GM19023 (cell line): ENCODE measurements around the gene ANTKMT.

Experiments used
- ATAC-seq: cut with Tn5 transposase; IDR thresholded peaks from one replicate; pipeline ENCODE4 v1.9.1; 2021; ENCODE audit warnings: mild to moderate bottlenecking, moderate library complexity; ENCODE audit not compliant: unreplicated experiment

Gene ANTKMT, protein sequence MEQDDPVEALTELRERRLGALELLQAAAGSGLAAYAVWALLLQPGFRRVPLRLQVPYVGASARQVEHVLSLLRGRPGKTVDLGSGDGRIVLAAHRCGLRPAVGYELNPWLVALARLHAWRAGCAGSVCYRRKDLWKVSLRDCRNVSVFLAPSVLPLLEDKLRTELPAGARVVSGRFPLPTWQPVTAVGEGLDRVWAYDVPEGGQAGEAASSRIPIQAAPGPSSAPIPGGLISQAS

DNA sequence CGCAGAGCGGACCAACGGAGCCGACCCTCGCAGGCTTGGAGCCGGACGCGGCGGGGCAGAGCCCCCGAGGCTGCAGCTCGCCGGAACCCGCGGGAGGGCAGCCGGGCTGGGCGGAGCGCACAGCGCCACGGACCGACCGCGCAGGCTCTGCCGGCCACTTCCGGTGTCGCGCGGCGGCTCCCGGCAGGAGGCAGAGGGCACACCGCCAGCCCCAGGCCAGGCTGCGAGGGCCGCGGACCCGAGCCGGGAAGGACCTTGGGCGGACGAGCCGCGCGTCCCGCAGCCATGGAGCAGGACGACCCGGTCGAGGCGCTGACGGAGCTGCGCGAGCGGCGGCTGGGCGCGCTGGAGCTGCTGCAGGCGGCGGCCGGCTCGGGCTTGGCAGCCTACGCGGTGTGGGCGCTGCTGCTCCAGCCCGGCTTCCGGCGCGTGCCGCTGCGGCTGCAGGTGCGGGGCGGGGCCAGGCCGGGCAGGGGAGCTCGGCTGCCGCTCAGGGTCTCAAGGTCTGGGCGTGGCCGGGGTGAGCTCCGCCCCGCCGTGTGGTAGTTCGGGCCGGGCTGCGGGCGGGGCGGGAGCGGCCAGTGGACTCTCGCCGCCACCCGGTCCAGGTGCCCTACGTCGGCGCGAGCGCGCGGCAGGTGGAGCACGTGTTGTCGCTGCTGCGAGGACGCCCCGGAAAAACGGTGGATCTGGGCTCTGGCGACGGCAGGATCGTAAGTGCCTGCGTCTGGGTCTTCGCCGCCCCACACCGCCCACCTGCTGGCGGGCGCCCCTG is at the start of gene ANTKMT:
Gene ANTKMT, plus strand, starts transcription at position 157 of the 775 bp plus-strand sequence. Its CDS starts 129 bp downstream, at position 286.
- peak; percentile 72 for ATAC-seq

GRCh38 chr16:671353-672131 is 49.4 kb upstream of the ANTKMT start:
- no peak for ATAC-seq

GRCh38 chr16:672371-672770 is 48.6 kb upstream of the ANTKMT start:
- no peak for ATAC-seq

DNA sequence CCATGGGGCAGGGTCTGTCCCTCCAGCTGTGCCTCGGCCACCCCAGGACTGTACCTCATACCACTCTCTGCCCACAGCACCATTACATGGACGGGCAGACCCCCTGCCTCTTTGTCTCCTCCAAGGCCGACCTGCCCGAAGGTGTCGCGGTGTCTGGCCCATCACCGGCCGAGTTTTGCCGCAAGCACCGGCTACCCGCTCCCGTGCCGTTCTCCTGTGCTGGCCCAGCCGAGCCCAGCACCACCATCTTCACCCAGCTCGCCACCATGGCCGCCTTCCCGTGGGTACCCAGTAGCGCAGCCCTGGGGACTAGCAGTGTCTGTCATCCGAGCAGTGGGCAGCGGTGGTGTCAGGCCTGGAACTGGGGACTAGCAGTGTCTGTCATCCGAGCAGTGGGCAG is 48.1 kb upstream of the ANTKMT start:
- no peak for ATAC-seq

- ATAC-seq, result no peak
Observed at GRCh38 chr16:673399-673991, 47.5 kb upstream of the ANTKMT start.

- no peak for ATAC-seq
Observed at GRCh38 chr16:674214-674881, 46.6 kb upstream of the ANTKMT start.

DNA sequence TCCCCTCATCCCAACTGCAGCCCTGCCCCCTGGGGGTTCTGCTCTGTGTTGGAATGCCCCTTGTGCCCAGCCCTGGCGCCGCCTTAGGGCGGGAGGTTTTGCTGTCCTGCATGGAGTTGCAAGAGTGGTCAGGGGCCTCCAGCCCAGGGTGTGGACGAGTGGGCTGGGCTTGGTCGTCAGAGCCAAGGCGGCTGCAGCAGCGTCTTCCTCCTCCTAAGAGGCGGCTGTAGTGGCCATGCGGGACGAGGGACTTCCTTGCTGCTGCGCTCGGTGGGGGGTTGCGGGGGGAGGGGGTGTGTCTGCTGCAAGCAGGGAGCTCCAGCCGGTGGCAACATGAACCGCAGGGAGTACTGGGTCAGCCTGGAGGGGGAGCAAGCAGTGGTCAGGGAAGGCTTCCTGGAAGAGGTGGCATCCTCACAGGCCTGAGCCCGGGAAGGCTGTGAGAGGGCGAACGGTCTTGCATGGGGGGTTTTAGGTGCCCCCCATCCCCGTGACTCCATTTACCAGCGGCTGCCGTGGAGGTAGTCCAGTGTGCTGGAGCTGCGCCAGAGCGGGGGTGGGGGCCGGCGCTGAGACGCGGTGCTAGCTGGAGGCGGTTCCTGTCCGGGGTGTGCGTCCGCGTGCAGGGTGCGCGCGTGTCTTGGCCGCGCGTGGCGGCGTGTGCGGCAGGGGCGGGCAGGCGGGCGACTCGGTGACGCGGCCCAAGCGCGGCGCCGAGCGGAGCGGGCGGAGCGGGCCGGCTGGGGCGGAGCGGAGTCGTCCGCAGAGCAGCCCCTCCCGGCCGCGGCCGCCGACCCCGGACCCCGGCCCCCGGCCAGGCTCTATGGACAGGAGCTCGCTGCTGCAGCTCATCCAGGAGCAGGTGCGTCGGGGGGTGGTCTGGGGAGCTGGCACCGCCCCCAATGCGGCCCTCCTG is 45.7 kb upstream of the ANTKMT start, which contains the start of gene RHBDL1:
Gene RHBDL1, plus strand, starts transcription at position 704 of the 916 bp plus-strand sequence. Its CDS starts 120 bp downstream, at position 824.
- ATAC-seq, result no peak

- ATAC-seq, result no peak
Observed at GRCh38 chr16:675884-676564, 44.9 kb upstream of the ANTKMT start.

DNA sequence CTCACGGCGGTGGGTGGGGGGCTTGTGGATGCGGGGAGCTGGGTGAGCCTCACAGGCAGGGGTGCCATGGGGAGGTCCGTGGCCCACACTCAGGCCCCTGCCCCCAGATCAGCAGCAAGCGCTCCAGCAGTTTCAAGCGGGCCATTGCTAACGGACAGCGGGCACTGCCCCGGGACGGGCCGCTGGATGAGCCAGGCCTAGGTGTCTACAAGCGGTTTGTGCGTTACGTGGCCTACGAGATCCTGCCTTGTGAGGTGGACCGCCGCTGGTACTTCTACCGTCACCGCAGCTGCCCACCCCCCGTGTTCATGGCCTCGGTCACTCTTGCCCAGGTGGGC is 44.4 kb upstream of the ANTKMT start:
- no peak for ATAC-seq

GRCh38 chr16:676913-677312 is 44.0 kb upstream of the ANTKMT start:
- ATAC-seq, result no peak

DNA sequence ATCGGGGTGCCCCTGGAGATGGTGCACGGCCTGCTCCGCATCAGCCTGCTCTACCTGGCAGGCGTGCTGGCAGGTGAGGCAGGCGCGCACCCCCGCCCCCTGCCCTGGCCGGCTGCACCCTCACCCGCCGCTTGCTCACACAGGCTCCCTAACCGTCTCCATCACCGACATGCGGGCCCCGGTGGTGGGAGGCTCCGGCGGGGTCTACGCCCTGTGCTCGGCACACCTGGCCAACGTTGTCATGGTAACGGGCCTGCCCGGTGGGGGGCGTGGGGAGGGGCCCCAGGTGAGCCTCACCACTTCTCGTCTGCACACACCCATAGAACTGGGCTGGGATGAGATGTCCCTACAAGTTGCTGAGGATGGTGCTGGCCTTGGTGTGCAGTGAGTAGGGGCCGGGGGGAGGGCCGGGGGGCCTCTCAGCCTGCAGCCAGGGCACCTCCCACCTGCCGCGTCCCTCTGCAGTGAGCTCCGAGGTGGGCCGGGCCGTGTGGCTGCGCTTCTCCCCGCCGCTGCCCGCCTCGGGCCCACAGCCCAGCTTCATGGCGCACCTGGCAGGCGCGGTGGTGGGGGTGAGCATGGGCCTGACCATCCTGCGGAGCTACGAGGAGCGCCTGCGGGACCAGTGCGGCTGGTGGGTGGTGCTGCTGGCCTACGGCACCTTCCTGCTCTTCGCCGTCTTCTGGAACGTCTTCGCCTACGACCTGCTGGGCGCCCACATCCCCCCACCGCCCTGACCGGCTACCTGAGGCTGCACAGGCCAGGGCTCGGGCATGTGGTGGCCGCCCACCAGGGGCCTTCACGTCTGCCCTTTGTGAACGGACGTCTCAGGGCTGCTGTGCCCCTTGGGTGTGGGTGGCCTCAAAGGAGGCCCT is 43.4 kb upstream of the ANTKMT start:
- ATAC-seq, result no peak

GRCh38 chr16:678209-678857 is 42.6 kb upstream of the ANTKMT start:
- ATAC-seq, result no peak

DNA sequence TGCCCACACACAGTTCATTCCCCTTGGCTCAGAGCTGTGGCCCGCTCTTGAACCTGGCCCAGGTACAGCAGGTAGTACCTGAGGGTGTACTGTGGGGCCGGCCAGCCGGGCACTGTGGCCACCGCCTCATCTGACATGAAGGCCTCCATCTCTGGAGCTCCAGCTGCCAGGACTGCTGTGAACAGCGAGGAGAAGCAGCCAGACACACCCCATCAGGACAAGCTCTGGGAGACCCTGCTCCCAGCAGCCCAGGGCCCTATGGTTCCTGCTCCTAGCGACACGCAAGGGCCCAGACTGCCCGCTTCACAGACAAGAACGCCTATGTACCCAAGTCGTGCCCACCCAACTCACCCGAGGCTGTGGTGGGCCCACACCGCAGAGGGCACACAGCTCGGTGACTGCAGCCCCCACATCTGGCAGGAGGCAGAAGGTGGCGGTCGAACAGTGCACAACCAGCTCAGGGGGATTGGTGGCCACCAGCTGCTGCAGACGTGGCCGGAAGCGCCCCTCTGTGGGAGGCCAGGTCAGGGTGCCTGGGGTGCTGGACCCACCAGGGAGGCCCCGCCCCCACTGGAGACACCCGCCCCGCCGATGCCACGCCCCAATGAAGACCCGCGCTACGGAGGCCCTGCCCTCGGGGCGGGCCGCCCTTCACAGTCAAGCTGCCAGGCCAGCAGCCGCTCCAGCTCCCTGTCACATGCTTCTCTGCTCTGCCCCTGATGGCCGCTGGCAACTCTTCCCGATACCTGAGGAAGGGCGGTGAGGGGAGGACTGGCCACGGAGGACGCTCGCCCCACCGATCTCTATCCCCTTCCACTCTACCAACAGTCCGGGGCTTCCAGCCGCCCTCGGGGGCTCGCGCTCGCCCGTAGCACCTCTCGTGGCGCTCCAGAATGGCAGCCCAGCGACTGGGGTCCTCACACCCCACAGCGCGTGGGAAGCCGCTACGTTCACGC is 41.8 kb upstream of the ANTKMT start:
- no peak for ATAC-seq

- peak; percentile 47 for ATAC-seq
Observed at GRCh38 chr16:679814-680624, 40.9 kb upstream of the ANTKMT start, which contains the start of gene STUB1. Gene STUB1 (plus strand): TSS chr16:680410. CDS start chr16:680526, 116 bp downstream.

DNA sequence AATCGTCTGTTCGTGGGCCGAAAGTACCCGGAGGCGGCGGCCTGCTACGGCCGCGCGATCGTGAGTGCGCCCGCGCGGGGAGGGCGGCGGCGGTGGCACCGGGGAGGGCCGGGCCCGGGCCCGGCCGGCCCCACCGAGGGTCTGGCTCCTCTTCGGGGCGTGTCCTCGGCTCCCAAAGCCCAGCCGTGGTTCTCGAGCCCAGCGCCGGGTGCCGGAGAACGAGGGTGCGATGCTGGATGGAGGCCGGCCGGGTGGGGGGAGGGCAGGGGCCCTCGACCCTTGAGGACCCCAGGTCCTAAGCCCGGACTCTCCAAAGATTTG is 40.4 kb upstream of the ANTKMT start:
- ATAC-seq, result no peak
